ENCODE data around the gene RASGRP4.

- no peak for TF ChIP-seq EP300 (IDR thresholded peaks at IDR 0.05)
- TF ChIP-seq CTCF (IDR thresholded peaks at IDR 0.05), result no peak
- TF ChIP-seq POLR2A (IDR thresholded peaks at IDR 0.05), result no peak
Measured at GRCh38 chr19:38399537-38399936, 26.5 kb downstream of the RASGRP4 start.
